Measurements from ENCODE around the gene C16orf54.
"Not testable (repeated sequence)": the region's sequence is repeated elsewhere in the genome, so short reads cannot be mapped to it uniquely, and the experiment has no call there.

C16orf54 gene

DNA sequence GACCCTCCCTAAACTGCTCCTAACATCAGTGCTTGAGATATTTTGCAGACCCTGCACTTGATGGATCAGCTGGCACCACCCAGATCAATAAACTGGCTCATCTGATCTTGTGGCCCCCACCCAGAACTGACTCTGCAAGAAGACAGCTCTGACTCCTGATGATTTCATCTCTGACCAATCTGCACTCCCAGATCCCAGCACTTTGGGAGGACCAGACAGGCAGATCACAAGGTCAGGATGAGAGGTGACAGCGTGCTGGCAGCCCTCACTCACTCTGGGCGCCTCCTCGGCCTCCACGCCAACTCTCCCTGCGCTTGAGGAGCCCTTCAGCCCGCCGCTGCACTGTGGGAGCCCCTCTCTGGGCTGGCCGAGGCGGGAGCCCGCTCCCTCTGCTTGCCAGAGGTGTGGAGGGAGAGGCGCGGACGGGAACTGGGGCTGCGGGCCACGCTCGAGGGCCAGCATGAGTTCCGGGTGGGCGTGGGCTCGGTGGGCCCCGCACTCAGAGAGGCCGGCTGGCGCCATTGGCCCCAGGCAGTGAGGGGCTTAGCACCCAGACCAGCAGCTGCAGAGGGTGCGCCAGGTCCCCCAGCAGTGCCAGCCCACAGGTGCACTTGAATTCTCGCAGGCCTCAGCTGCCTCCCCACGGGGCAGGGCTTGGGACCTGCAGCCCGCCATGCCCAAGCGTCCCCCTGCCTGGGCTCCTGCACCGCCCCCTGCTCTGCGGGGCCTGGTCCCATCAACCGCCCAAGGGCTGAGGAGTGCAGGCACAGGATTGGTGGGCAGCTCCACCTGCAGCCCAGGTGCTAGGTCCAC lies 2.4 kb upstream of the C16orf54 start:
- Histone ChIP-seq H3K36me3 (replicated peaks) (no peaks in the 10 kb centered on the region), H3K27ac (no peak overlapping the region), H3K27me3 (replicated peaks) (no peaks in the 10 kb centered on the region), H3K4me3 (ENCODE audit: low read depth, low read length) (no peak overlapping the region)
- no peak for DNase-seq
- in situ Hi-C loops (cut with HindIII; ENCODE audit: low pct_ligation_motif_present, low sequenced_read_pairs), result no loop called here
- no peak for TF ChIP-seq CTCF (IDR thresholded peaks at IDR 0.05; ENCODE audit: low read depth, low read length, missing control alignments)

GRCh38 chr16:29746518-29746917 lies 728 bp upstream of the C16orf54 start:
- H3K27me3 ChIP-seq (replicated peaks); H3K36me3 ChIP-seq (replicated peaks); H3K27ac ChIP-seq; DNase-seq; in situ Hi-C loops (cut with HindIII; ENCODE audit: low pct_ligation_motif_present, low sequenced_read_pairs); H3K4me3 ChIP-seq (ENCODE audit: low read depth, low read length): not testable (repeated sequence)

- Histone ChIP-seq H3K4me3 (ENCODE audit: low read depth, low read length) (no peak overlapping the region), H3K36me3 (replicated peaks) (no peaks in the 10 kb centered on the region), H3K27me3 (replicated peaks) (peaks cover 3% of the 10 kb centered on the region), H3K27ac (no peak overlapping the region)
- no peak for DNase-seq
- TF ChIP-seq CTCF (IDR thresholded peaks at IDR 0.05; ENCODE audit: low read depth, low read length, missing control alignments), result no peak
- in situ Hi-C loops (cut with HindIII; ENCODE audit: low pct_ligation_motif_present, low sequenced_read_pairs), result no loop called here
These were observed 503 bp downstream of the C16orf54 start for GRCh38 chr16:29745121-29745852.

- in situ Hi-C loops (cut with HindIII; ENCODE audit: low pct_ligation_motif_present, low sequenced_read_pairs), result no loop called here
- peaks cover 3% of the 10 kb centered on the region for H3K27me3 ChIP-seq (replicated peaks)
- no peak for TF ChIP-seq CTCF (IDR thresholded peaks at IDR 0.05; ENCODE audit: low read depth, low read length, missing control alignments)
- no peak overlapping the region for H3K4me3 ChIP-seq (ENCODE audit: low read depth, low read length)
- no peak overlapping the region for H3K27ac ChIP-seq
- no peak for DNase-seq
- H3K36me3 ChIP-seq (replicated peaks), result no peaks in the 10 kb centered on the region
These were observed 1.2 kb downstream of the C16orf54 start for GRCh38 chr16:29744541-29745101.

DNA sequence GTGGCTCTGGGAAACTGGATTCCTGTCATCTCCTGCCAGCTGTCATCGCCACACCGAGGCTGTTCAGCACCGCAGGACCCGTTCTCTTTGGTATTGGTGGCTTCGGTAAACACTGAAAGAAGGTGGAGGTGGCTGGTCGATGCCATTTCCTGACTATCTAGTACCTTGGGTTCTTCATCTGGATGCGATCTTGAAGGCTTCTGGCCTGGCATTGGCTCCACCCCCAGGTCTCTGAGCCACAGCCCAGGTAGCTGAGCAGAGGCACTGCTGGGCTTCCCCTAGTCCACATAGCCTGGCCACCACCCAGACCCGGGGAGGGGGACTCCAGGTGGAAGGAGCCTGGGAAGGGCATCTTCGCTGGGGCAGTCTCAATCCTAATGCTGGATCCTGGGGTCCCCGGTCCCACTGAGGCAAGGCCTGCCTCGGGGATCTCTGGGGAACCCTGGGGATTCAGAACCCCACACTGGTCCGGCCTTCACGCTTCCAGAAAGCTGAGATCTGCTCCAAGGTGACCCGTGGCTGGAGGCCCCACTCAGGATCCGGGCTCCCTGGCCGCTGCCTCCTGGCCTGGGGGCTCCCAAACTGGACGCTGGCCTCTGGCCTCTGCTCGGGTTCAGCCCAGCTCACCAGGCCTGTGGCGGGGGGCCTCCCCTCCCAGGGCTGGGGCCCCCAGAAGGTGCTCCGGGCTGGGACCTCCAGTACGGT lies 1.8 kb downstream of the C16orf54 start:
- H3K27ac ChIP-seq, result no peak overlapping the region
- in situ Hi-C loops (cut with HindIII; ENCODE audit: low pct_ligation_motif_present, low sequenced_read_pairs), result no loop called here
- H3K27me3 ChIP-seq (replicated peaks), result peaks cover 3% of the 10 kb centered on the region
- no peak for TF ChIP-seq CTCF (IDR thresholded peaks at IDR 0.05; ENCODE audit: low read depth, low read length, missing control alignments)
- no peaks in the 10 kb centered on the region for H3K36me3 ChIP-seq (replicated peaks)
- no peak overlapping the region for H3K4me3 ChIP-seq (ENCODE audit: low read depth, low read length)
- no peak for DNase-seq

- no peak for TF ChIP-seq CTCF (IDR thresholded peaks at IDR 0.05; ENCODE audit: low read depth, low read length, missing control alignments)
- Histone ChIP-seq H3K27ac (no peak overlapping the region), H3K27me3 (replicated peaks) (peaks cover 3% of the 10 kb centered on the region), H3K4me3 (ENCODE audit: low read depth, low read length) (no peak overlapping the region), H3K36me3 (replicated peaks) (no peaks in the 10 kb centered on the region)
- in situ Hi-C loops (cut with HindIII; ENCODE audit: low pct_ligation_motif_present, low sequenced_read_pairs), result no loop called here
- no peak for DNase-seq
These were observed 2.3 kb downstream of the C16orf54 start for GRCh38 chr16:29743475-29743826.

Measured in brain microvascular endothelial cell (primary cell).